Activated naive CD4-positive, alpha-beta T cell treated with anti-CD3 and anti-CD28 coated beads for 36 hours (primary cell): ENCODE measurements around the gene TRMU. TPM values are rescaled to one million over a fixed set of nuclear protein-coding genes. Genes with fewer than 3 reads are reported as not detected.

ENCODE experiments used
- CTCF ChIA-PET: fragments of 350-600 bp; sonication (Branson Sonifier 250); formaldehyde crosslinking; loops from one replicate; lab custom pipeline; 2021; ENCODE audit warnings: antibody characterized with exemption; lab: Charles Lee
- DNase-seq: peaks from one replicate; pipeline ENCODE4 v3.0.0-alpha.2; 2020
- H3K27ac Mint-ChIP-seq: one replicate; pipeline ENCODE4 v1.8.0; 2021; ENCODE audit warnings: mild to moderate bottlenecking, mixed read lengths
- H3K27me3 Mint-ChIP-seq: one replicate; pipeline ENCODE4 v1.8.0; 2021; ENCODE audit warnings: low read depth, mixed read lengths
- H3K36me3 Mint-ChIP-seq: one replicate; pipeline ENCODE4 v1.8.0; 2021; ENCODE audit warnings: low read depth, mixed read lengths
- H3K4me1 Mint-ChIP-seq: one replicate; pipeline ENCODE4 v1.8.0; 2021; ENCODE audit warnings: low read depth, mixed read lengths
- H3K4me3 Mint-ChIP-seq: one replicate; pipeline ENCODE4 v1.8.0; 2021; ENCODE audit warnings: mild to moderate bottlenecking, moderate library complexity, mixed read lengths
- H3K9me3 Mint-ChIP-seq: one replicate; pipeline ENCODE4 v1.8.0; 2021; ENCODE audit warnings: mixed read lengths
- intact Hi-C: fragments of 100-400 bp; cut with micrococcal nuclease; formaldehyde crosslinking; loops from one replicate; pipeline ENCODE4 v1.15.1; 2023
- total RNA-seq, 2 experiments: library from RNA; stranded (reverse); gene quantifications; one replicate each; pipeline ENCODE4 v1.2.3, GENCODE V29; 2021

Gene TRMU
- total RNA-seq, 2 experiments from 2014 or later, result 57.4 TPM

DNA sequence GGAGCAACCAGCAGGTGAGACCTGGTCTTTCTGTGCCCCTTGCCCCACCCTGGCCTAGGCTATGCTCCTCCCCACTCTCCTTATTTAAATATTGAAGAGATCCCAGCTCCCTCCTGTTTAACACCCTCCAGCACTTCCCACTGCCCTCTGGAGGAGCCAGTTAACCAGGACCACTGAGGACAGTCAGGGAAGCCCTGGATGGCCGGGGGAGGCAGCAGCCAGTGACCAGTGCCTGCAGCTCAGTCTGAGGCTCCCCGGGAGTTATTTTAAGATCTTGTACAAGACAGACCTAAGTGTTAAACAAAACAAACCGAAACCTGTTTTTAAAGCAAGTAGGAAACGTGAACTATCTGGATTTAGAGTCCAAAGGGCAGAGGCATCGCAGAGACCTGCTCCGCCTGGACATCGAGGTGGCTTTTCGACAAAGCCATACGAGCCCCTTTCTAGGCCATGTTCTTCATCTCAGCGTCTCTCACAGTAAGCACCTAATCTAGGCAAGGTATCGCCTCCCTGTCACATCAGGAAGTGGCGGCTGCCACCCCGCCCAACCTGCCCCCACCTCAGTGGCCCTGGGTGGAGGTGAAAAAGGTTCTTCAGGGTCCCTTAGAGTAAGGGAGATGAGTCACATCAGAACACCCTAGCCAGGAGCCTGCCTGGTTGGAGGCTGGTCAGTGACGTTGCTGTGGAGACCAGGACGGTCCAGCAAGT lies 35.2 kb downstream of the TRMU start:
- CTCF ChIA-PET, result no interaction called here
- Mint-ChIP-seq H3K27me3 (peaks cover 15% of the 10 kb centered on the region), H3K9me3 (peaks cover 2% of the 10 kb centered on the region), H3K27ac (no peak overlapping the region), H3K36me3 (no peaks in the 10 kb centered on the region), H3K4me1 (peaks cover 34% of the 10 kb centered on the region), H3K4me3 (no peak overlapping the region)
- DNase-seq, result no peak
- intact Hi-C loops, result no loop called here

DNA sequence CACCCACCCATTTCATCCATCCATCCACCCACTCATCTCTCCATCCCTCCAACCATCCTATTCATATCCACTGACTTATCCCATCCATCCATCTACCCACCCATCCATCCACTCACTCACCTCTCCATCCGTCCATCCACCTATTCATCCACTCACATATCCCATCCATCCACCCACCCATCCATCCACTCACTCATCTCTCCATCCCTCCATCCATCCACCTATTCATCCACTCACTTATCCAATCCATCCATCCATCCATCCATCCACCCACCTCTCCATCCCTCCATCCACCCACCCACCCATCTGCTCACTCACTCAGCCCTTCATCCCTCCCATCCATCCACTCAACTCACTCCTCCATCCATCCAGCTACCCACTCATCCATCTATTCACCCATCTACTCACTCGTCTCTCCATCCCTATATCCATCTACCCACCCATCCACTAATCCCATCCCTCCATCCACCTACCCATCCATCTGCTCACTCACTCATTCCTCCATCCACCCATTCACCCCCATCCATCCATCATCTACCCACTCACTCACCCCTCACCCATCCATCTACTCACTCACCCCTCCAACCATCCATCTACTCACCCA lies 36.2 kb downstream of the TRMU start:
- no peaks in the 10 kb centered on the region for H3K36me3 Mint-ChIP-seq
- peaks cover 34% of the 10 kb centered on the region for H3K4me1 Mint-ChIP-seq
- intact Hi-C loops, result no loop called here
- CTCF ChIA-PET, result no interaction called here
- peaks cover 10% of the 10 kb centered on the region for H3K9me3 Mint-ChIP-seq
- H3K27me3 Mint-ChIP-seq, result peaks cover 15% of the 10 kb centered on the region
- DNase-seq, result no peak
- H3K27ac Mint-ChIP-seq, result no peak overlapping the region
- no peak overlapping the region for H3K4me3 Mint-ChIP-seq

DNA sequence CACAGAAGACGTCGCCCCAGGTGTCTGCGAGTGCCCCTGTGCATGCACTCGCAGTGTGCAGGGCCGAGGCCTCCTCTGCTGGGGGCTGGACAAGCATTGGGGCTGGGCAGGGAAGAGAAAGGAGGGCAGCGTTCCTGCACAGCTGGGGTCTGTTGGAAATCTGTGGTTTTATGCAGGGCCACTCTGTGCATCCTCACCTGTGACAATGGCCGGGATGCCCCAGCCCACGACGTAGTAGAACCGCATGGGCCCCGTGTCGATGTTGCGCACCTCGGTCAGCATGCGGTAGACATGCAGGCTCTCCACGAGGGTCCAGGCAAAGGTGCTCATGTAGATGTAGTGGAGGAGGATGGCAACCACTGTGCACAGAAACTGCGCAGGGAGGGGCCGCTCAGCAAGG lies 37.2 kb downstream of the TRMU start:
- no peak for DNase-seq
- Mint-ChIP-seq H3K9me3 (peaks cover 15% of the 10 kb centered on the region), H3K4me1 (peaks cover 33% of the 10 kb centered on the region), H3K36me3 (no peaks in the 10 kb centered on the region), H3K4me3 (no peak overlapping the region), H3K27ac (no peak overlapping the region), H3K27me3 (peaks cover 15% of the 10 kb centered on the region)
- CTCF ChIA-PET, result no interaction called here
- intact Hi-C loops, result no loop called here

DNA sequence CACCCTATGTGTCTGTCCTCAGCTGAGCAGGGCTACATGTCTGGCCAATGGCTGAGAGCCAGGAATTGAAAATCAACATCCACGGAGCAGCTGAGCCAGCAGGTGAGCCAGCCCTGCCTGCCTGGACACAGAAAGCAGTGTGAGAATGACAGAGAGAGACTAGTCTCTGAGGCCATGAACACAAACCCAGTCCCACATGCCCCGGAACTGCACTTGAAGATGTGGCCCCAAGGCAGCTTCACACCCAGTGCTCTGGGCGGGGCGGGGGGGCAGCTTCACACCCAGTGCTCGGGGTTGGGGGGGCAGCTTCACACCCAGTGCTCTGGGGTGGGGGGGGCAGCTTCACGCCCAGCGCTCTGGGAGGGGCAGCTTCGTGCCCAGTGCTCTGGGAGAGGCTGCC lies 37.6 kb downstream of the TRMU start:
- CTCF ChIA-PET, result no interaction called here
- intact Hi-C loops, result no loop called here
- Mint-ChIP-seq H3K4me3 (no peak overlapping the region), H3K27me3 (peaks cover 15% of the 10 kb centered on the region), H3K9me3 (peaks cover 15% of the 10 kb centered on the region), H3K27ac (no peak overlapping the region), H3K36me3 (no peaks in the 10 kb centered on the region), H3K4me1 (peaks cover 32% of the 10 kb centered on the region)
- DNase-seq, result no peak

DNA sequence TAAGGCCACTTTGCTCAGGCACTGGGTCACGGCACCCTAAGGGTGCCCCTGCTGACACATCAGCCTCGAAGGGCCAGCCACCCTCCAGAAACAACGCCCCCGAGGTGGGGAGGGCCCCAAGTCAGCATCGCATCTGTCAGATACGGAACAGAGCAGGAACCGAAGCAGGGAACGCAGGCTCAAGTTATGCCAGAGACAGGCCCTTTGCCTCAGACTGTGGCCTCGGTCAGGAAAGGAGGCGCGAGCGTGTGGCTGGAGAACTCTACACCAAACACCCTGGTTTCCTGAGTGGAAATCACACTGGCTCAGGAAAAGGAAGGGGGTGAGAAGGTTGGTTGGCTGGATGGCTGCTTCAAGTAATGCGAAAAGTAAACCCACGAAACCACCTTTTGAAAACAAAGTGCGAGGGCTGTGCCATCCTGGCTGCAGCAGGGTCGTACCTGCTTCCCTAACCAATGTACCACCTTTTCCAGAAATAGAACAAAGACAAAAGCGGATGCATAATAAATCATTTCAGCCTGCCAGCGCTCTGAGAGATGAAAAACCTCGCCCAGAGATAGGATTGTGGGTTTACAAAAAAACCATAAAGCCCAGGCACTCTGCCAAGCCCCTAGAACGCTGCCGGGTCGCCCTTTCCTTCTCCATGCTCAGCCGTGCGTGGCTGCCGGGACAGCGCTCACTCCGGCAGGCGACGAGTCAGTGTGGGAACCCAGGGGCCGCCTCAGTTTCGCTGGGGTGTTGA lies 38.6 kb downstream of the TRMU start:
- Mint-ChIP-seq H3K9me3 (peaks cover 15% of the 10 kb centered on the region), H3K4me1 (peaks cover 32% of the 10 kb centered on the region), H3K36me3 (no peaks in the 10 kb centered on the region), H3K27ac (no peak overlapping the region), H3K4me3 (no peak overlapping the region), H3K27me3 (peaks cover 15% of the 10 kb centered on the region)
- CTCF ChIA-PET, result no interaction called here
- intact Hi-C loops, result no loop called here
- peak; percentile 28 for DNase-seq

DNA sequence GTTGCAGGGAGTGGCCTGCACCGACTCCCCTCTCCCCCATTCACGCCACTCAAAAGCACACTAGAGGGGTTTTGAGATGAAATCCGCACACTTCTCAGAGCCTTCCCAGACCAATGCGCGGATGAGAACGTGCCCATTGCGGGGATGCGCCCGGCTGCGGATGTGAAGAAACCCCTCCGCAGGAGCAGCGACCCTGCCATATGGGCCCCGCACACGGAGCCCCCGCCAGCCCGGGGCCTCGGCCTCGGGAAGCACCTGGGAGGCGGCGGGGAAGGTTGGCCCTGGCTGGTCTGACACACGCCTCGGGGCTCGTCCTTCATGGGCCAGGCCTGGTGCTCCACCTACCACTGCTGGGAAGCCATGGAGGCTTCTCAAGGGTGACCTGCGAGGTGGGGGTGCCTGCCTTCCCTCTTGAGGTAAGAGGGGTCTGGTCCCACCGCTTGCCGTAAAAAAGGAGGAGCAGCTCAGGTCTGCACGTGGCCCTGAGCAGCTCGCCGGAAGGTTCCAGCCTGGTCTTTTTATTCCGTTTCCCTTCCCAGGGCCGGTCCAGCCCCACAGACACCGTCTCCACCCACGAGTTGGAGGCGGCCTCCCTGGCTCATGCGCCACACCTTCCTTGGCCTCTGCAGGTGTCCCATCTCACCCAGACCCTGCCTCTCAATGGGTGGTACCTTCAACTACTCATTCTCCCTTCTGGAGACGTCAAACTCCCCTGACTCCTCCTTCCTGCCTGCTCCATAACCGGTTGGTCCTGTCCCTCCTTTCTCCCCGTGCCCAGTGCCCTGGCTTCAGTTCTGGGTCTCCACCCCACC lies 39.4 kb downstream of the TRMU start:
- intact Hi-C loops, result no loop called here
- CTCF ChIA-PET, result no interaction called here
- no peaks in the 10 kb centered on the region for H3K36me3 Mint-ChIP-seq
- DNase-seq, result no peak
- H3K27ac Mint-ChIP-seq, result no peak overlapping the region
- H3K27me3 Mint-ChIP-seq, result peaks cover 15% of the 10 kb centered on the region
- peaks cover 15% of the 10 kb centered on the region for H3K9me3 Mint-ChIP-seq
- H3K4me3 Mint-ChIP-seq, result no peak overlapping the region
- peaks cover 31% of the 10 kb centered on the region for H3K4me1 Mint-ChIP-seq

DNA sequence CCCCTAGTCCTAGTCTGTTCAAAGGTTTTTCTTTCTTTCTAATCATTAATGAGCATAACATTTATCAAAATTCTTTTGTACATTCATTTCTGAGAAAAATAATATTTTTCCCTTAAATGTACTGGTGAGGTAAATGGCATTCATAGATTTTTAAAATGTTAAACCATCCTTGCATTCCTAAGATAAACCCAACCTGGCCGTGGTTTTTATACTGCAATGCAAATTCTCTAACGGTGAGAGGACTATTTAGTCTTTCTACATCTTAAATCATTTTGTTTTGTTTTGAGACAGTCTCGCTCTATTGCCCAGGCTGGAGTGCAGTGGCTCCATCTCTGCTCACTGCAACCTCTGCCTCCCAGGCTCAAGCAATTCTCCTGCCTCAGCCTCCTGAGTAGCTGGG lies 40.6 kb downstream of the TRMU start:
- Mint-ChIP-seq H3K27ac (no peak overlapping the region), H3K9me3 (peaks cover 15% of the 10 kb centered on the region), H3K4me1 (peaks cover 20% of the 10 kb centered on the region), H3K36me3 (no peaks in the 10 kb centered on the region), H3K27me3 (peaks cover 15% of the 10 kb centered on the region), H3K4me3 (no peak overlapping the region)
- intact Hi-C loops, result no loop called here
- CTCF ChIA-PET, result interaction anchor here (1.0 kb wide), 1 partner anchor 8 kb away, joined by 4 read pairs; no protein-coding TSS in a partner anchor
- no peak for DNase-seq

DNA sequence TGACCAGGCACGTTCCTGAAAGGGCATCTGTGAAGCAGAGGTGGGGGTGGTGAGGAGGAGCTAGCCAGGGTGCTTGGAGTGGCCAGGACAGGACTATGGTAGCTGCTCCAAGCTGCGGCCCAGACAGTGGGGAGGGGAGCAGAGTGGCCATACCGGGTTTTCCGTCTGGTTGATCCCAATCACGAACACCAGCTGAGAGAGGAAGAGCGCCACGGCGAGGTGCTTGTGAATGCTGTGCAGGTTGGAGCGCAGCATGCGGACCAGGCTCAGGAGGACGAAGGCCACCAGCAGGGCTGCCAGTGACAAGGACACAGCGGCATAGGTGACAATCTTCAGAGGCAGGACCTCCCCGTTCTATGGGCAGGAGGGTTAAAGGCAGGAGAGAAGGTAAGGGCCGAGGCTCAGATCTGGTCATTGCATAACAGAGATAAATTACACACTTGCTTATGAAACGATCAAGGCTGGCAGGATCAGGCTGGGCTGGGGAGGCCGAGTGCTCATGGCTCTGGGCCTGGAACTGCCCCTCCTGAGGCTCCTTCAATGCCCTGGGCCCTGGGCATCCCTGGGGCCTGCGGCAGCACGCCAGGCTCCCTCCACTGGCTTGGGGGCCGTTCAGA lies 41.5 kb downstream of the TRMU start:
- Mint-ChIP-seq H3K4me3 (no peak overlapping the region), H3K36me3 (no peaks in the 10 kb centered on the region), H3K9me3 (peaks cover 15% of the 10 kb centered on the region), H3K27ac (no peak overlapping the region), H3K4me1 (peaks cover 20% of the 10 kb centered on the region), H3K27me3 (peaks cover 15% of the 10 kb centered on the region)
- DNase-seq, result no peak
- intact Hi-C loops, result no loop called here
- CTCF ChIA-PET, result interaction anchor here (1.0 kb wide), 1 partner anchor 9 kb away, joined by 4 read pairs; no protein-coding TSS in a partner anchor

DNA sequence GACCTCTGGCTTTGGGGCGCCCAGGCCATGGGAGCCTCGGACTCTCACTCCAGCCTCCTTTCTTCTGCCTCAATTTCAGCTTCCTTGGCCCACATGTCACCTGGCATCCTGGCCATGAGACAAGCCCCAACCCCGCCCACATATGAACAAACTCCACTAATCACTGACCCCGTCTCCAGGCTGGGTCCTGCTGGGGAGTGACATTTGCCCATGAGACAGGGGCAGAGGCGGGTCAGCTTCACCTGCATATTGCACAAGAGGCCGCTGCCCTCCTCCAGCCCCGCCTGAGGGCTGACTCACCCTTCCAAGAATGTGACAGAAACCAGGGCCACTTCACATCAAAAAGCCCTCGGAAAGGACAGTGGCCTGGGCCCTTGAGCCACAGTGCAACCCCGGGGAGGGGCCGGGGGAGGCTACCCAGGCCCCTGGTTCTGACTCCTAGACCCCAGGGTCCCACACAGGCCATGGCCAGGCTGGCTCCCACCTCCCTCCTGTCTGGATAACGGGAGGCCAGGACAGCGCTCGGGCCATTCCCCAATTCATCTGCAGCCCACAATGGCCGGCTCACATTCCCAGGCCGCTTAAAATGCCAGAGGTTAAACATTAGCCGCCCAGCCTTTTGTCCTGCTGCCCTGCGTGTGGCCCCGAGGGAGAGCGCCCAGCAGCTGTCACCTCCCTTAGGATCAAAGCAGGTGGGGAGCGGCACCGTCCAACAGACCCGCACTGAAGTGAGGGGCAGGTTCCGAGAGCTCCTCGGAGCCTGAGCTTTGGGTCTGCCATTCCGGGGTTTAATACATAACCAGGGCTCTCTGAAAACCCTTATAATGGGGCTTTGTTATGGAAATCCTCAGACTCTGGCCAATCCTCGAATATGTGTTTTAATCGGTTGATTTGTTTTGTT lies 42.3 kb downstream of the TRMU start:
- intact Hi-C loops, result no loop called here
- Mint-ChIP-seq H3K9me3 (peaks cover 15% of the 10 kb centered on the region), H3K27me3 (peaks cover 11% of the 10 kb centered on the region), H3K27ac (no peak overlapping the region), H3K36me3 (no peaks in the 10 kb centered on the region), H3K4me1 (peaks cover 18% of the 10 kb centered on the region), H3K4me3 (no peak overlapping the region)
- CTCF ChIA-PET, result no interaction called here
- DNase-seq, result no peak

DNA sequence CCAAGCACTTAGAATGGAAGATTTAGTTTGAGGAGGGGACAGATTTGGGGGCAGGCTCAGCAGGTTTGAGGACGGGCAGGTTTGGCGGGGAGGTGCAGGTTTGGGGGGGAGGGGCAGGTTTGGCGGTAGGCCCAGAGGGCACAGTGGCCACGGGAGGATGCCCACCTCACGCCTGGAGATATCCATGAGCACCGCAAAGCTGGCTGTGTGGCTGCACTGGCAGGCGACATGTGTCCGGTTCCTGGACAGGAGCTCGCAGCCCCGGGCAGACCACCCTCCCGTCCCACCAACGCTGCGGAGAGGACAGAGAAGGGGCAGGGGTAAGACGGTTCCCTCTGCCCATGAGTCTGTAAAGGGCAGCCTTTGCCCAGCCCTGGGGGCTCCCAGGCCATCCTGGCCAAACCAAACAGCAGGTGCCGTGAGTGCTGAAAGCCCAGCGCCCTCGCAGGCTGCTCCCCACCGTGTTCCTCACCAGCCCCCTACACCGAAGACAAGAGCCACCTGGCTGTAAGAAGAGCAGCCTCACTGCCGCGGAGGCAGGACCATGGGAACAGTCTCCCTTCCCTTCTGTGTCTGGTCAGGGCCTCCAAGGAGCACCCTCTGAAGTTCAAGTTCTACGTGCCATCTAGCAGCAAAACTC lies 43.0 kb downstream of the TRMU start:
- no peak for DNase-seq
- no peaks in the 10 kb centered on the region for H3K36me3 Mint-ChIP-seq
- intact Hi-C loops, result no loop called here
- H3K4me1 Mint-ChIP-seq, result peaks cover 14% of the 10 kb centered on the region
- CTCF ChIA-PET, result no interaction called here
- H3K9me3 Mint-ChIP-seq, result peaks cover 15% of the 10 kb centered on the region
- H3K4me3 Mint-ChIP-seq, result no peak overlapping the region
- no peak overlapping the region for H3K27ac Mint-ChIP-seq
- H3K27me3 Mint-ChIP-seq, result peaks cover 8% of the 10 kb centered on the region
